Stomach (tissue), 9 donors: Measurements from ENCODE around the gene SPATA3. TPM values are rescaled to one million over a fixed set of nuclear protein-coding genes. Genes with fewer than 3 reads are reported as not detected.

Experiments
- DNase-seq, 2 donors: peaks; one replicate each; pipeline versions ENCODE4 v3.0.0 to v3.0.0-alpha.2; 2013 to 2019
- H3K27ac ChIP-seq, 5 donors: fragments of 200-600 bp in 4 of 5; sonication (generic) in 4 of 5; one replicate each; pipeline ENCODE4 v1.5.1; 2013 to 2019; ENCODE audit warnings: mild to moderate bottlenecking in 1 of 5, moderate library complexity in 1 of 5
- H3K27me3 ChIP-seq, 3 donors: fragments of 200-600 bp; sonication (generic); one replicate each; pipeline ENCODE4 v1.5.1; 2017 to 2019; ENCODE audit warnings: mixed run types in 1 of 3
- H3K36me3 ChIP-seq, 4 donors: fragments of 200-600 bp; sonication (generic); 1 replicate in 3 of 4; 2 replicates in 1 of 4; pipeline ENCODE4 v1.5.1; 2016 to 2019
- H3K4me1 ChIP-seq, 4 donors: fragments of 200-600 bp; sonication (generic); one replicate each; pipeline ENCODE4 v1.5.1; 2016 to 2019
- H3K4me3 ChIP-seq, 4 donors: fragments of 200-600 bp; sonication (generic) in 3 of 4; one replicate each; pipeline ENCODE4 v1.5.1; 2016 to 2019; ENCODE audit warnings: mild to moderate bottlenecking in 1 of 4
- H3K9me3 ChIP-seq, 4 donors: fragments of 200-600 bp; sonication (generic); one replicate each; pipeline ENCODE4 v1.5.1; 2016 to 2019
- EP300 ChIP-seq: sonication (generic); formaldehyde crosslinking; IDR thresholded peaks from one replicate; pipeline ENCODE4 v1.6.1; 2017; ENCODE audit warnings: antibody characterized with exemption
- POLR2A ChIP-seq, 4 donors: fragments of 450-650 bp; IDR thresholded peaks; one replicate each; pipeline ENCODE4 v1.6.1; 2016; ENCODE audit warnings: antibody characterized with exemption in 4 of 4, control low read depth in 2 of 4, mild to moderate bottlenecking in 1 of 4, moderate library complexity in 1 of 4
- POLR2AphosphoS5 ChIP-seq, 3 donors: sonication (generic); formaldehyde crosslinking; IDR thresholded peaks; one replicate each; pipeline ENCODE4 v1.6.1; 2016; ENCODE audit warnings: antibody characterized with exemption in 3 of 3
- WGBS, 5 donors: extraction: QIAGEN DNeasy Blood & Tissue Kit in 3 of 5; methylation state at CpG; one replicate each; pipeline versions ENCODE4 v1.1.5 to v1.1.7; 2013 to 2018; 5-methylcytosine and 5-hydroxymethylcytosine counted together
- intact Hi-C: fragments of 100-400 bp; cut with DNase I; formaldehyde crosslinking; loops from one replicate; pipeline ENCODE4 v1.15.1; 2023; ENCODE audit warnings: low total_unique reads
- polyA plus RNA-seq, 3 donors: library from polyadenylated mRNA; stranded (reverse); fragments of 200-250 nt; gene quantifications; one replicate each; pipeline ENCODE4 v1.2.3, GENCODE V29; 2013
- total RNA-seq, 5 donors: library from RNA; depleted of rRNA; stranded (reverse); fragments of >200 nt; gene quantifications; one replicate each; pipeline versions ENCODE4 v1.1.0 to v1.2.3, GENCODE V29; 2014 to 2016
- TF ChIP-seq, protein P1 (sequence below), 7 experiments: fragments of 450-650 bp in 4 of 7; fragments of 200-600 bp in 3 of 7; sonication (generic) in 3 of 7; IDR thresholded peaks; one replicate each; pipeline ENCODE4 v1.5.1; 2016 to 2019; ENCODE audit warnings: antibody characterized with exemption in 7 of 7, control low read depth in 2 of 7, mild to moderate bottlenecking in 1 of 7
- donor health status: healthy with polysubstance abuse.
- donor health status: Bipolar disorder and iron deficiency.
- donor health status: healthy.

SPATA3 gene
- total and polyA plus RNA-seq, 8 donors, result not detected

DNA sequence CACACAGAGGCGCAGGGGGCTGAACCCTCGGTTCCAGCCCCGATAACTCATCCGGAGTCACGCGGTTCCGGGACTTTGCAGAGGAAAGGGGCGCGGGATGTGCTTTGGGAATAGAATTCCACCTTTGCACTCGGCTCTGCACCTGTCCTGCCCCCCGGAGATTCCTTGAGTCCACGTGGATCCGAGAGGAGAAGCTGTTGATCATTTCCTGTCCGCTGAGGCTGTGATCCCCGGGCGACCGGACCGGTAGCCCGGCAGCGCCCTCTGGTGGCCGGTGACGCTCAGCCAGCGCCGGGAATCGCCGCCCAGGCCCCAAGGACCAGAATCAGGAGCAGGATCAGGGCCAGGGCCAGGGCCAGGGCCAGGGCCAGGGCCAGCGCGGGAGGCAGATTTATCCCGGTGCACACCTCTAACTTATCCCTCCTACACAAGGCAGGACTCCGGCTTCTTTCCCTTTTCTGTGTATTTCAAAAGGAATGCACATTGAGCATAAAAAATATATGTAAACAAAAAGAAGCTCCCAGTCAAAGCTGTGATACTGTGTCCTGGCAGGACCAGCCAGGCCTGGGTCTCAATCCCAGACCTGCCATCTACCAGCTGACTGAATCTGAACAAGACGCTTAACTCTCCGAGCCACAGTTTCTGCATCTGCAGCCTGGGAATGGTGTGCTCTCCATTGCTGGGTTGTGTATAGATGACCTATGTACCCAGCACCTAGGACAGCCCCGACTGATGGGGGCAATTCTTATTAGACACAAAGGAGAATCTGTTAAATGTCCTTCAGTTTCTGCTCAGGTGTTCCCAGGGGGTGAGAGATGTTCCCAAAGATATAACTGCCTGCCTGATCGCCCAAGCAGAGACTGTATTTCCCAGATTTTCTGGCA lies 8.5 kb upstream of the SPATA3 start:
- intact Hi-C loops, result loop anchor here (5.0 kb wide), 1 partner anchor 160 kb away; no protein-coding TSS in a partner anchor

DNA sequence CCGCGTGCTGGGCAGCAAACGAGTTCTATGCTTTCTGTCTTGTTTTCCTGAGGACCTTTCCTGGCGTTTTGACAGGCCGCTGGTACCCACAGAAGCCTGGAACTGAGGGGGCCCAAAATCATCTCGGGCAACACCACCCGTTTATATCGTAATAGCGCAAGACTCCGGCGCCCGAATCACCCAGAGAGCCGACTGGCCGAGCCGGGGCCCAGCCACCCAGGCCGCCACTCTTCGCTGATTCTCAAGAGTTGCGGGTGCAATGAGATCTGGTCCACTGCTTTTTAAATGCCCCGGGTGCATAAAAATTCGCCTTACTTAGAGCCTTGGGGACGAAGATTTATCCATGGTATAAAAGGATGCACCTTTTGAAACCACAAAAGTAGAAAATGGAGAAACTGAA lies 6.2 kb upstream of the SPATA3 start:
- 92 to 98% (median 94%) methylated on average over 21 of the region's 21 CpGs for WGBS, 5 donors
- intact Hi-C loops, result loop anchor here (5.0 kb wide), 1 partner anchor 162 kb away; no protein-coding TSS in a partner anchor
- no peak for TF ChIP-seq EP300
- no peak for TF ChIP-seq POLR2AphosphoS5 (IDR thresholded peaks at IDR 0.05)
- TF ChIP-seq, protein P1, sequence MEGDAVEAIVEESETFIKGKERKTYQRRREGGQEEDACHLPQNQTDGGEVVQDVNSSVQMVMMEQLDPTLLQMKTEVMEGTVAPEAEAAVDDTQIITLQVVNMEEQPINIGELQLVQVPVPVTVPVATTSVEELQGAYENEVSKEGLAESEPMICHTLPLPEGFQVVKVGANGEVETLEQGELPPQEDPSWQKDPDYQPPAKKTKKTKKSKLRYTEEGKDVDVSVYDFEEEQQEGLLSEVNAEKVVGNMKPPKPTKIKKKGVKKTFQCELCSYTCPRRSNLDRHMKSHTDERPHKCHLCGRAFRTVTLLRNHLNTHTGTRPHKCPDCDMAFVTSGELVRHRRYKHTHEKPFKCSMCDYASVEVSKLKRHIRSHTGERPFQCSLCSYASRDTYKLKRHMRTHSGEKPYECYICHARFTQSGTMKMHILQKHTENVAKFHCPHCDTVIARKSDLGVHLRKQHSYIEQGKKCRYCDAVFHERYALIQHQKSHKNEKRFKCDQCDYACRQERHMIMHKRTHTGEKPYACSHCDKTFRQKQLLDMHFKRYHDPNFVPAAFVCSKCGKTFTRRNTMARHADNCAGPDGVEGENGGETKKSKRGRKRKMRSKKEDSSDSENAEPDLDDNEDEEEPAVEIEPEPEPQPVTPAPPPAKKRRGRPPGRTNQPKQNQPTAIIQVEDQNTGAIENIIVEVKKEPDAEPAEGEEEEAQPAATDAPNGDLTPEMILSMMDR (IDR thresholded peaks at IDR 0.05), result no peak
- no peak for TF ChIP-seq POLR2A (IDR thresholded peaks at IDR 0.05)

More for the DNA sequence above, 8.5 kb upstream of the SPATA3 start:
- no peaks in the 10 kb centered on the region for H3K36me3 ChIP-seq
- H3K4me1 ChIP-seq, result peaks cover 5 to 7% (median 6%) of the 10 kb centered on the region in 4 donors
- H3K9me3 ChIP-seq, result peaks cover 0 to 3% (median 0%) of the 10 kb centered on the region in 4 donors
- TF ChIP-seq, protein P1 (IDR thresholded peaks at IDR 0.05), result peak in 5 of 7 experiments; percentile 67 to 95 (median 87)
- TF ChIP-seq POLR2A (IDR thresholded peaks at IDR 0.05), result no peak
- TF ChIP-seq EP300, result no peak
- TF ChIP-seq POLR2AphosphoS5 (IDR thresholded peaks at IDR 0.05), result peak in 1 of 3 donors; percentile 48
- WGBS, 5 donors, result 8 to 13% (median 11%) methylated on average over 23 to 34 of the region's 34 CpGs
- peak overlapping the region; percentile 35 to 57 (median 44) for H3K4me3 ChIP-seq
- DNase-seq, result peak; percentile 87 to 92
- H3K27me3 ChIP-seq, result peaks cover 9 to 39% (median 11%) of the 10 kb centered on the region in 3 donors
- H3K27ac ChIP-seq, result no peak overlapping the region

DNA sequence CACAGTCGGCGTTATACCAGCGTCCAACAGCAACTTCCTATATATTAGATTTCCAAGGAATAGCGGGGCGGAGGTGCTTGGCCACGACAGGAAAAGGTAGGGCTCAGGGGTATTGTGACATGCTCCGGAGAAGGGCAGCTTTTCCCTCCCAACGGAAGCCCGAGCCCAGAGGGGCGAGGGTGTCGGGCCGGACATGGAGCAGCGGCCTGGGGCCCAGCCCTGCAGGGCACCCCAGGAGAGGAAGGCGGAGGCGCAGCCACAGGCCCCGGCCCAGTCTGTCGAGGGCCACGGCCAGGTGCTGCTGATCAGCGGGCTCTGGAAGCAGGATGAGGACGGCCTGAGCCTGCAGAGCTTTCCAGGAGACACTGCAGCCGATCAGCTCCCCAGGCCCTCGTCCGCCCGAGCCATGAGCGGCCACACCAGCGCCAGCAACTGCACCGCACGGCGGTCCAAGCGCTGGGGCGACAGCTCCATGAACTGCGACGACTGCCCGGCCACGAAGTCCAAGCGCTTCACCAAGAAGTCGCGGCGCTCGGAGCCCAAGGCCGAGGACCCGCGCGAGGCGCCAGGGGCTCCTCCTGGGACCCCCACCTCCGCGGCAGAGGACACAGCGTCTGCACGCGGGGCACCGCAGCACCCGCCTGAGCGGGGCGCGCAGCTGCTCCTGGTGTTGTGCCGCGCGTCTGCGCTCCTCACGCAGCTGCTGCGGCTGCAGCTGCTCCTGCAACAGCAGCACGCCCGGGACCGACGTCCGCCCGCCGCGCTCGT lies 5.6 kb upstream of the SPATA3 start:
- peaks cover 9 to 47% (median 11%) of the 10 kb centered on the region in 3 donors for H3K27me3 ChIP-seq
- H3K4me1 ChIP-seq, result peaks cover 5 to 7% (median 6%) of the 10 kb centered on the region in 4 donors
- no peak overlapping the region for H3K27ac ChIP-seq
- H3K4me3 ChIP-seq, result no peak overlapping the region
- H3K9me3 ChIP-seq, result peaks cover 0 to 3% (median 0%) of the 10 kb centered on the region in 4 donors
- intact Hi-C loops, result no loop called here
- TF ChIP-seq POLR2AphosphoS5 (IDR thresholded peaks at IDR 0.05) (no peak), EP300 (no peak), POLR2A (IDR thresholded peaks at IDR 0.05) (no peak)
- TF ChIP-seq, protein P1 (IDR thresholded peaks at IDR 0.05), result no peak
- no peak for DNase-seq
- H3K36me3 ChIP-seq, result no peaks in the 10 kb centered on the region
- 54 to 60% (median 58%) methylated on average over 29 to 70 of the region's 70 CpGs for WGBS, 5 donors

More for the DNA sequence above, 6.2 kb upstream of the SPATA3 start:
- Histone ChIP-seq H3K36me3 (no peaks in the 10 kb centered on the region), H3K4me1 (peaks cover 5 to 7% (median 6%) of the 10 kb centered on the region in 4 donors), H3K9me3 (peaks cover 0 to 3% (median 0%) of the 10 kb centered on the region in 4 donors), H3K4me3 (no peak overlapping the region), H3K27me3 (peaks cover 9 to 47% (median 11%) of the 10 kb centered on the region in 3 donors), H3K27ac (no peak overlapping the region)
- no peak for DNase-seq

DNA sequence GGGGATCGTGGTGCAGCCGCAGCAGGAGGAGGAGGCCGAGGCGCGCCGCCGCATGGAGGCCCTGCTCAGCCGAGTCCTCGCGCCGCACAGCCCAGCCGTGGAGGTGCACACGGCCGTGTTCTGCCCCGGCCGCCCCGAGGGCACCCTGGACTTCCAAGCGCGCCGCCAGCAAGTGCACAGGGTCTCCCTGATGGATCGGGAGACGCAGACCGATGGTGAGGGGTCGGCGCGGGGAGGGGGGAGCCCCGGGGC lies 5.1 kb upstream of the SPATA3 start:
- intact Hi-C loops, result no loop called here
- peaks cover 9 to 52% (median 11%) of the 10 kb centered on the region in 3 donors for H3K27me3 ChIP-seq
- TF ChIP-seq EP300, result no peak
- no peak for TF ChIP-seq POLR2AphosphoS5 (IDR thresholded peaks at IDR 0.05)
- TF ChIP-seq POLR2A (IDR thresholded peaks at IDR 0.05), result no peak
- TF ChIP-seq, protein P1 (IDR thresholded peaks at IDR 0.05), result no peak
- H3K4me1 ChIP-seq, result peaks cover 5 to 7% (median 6%) of the 10 kb centered on the region in 4 donors
- no peak overlapping the region for H3K4me3 ChIP-seq
- DNase-seq, result no peak
- 50 to 74% (median 58%) methylated on average over 25 to 27 of the region's 27 CpGs; no CpG with 5 or more reads in 1 of the 5 donors for WGBS, 5 donors
- H3K36me3 ChIP-seq, result no peaks in the 10 kb centered on the region
- no peak overlapping the region for H3K27ac ChIP-seq
- H3K9me3 ChIP-seq, result peaks cover 0 to 3% (median 0%) of the 10 kb centered on the region in 4 donors
